Measurements from ENCODE around the gene RHBDF1.

The RHBDF1 gene

GRCh38 chr16:63466-63865 lies 9.0 kb downstream of the RHBDF1 start:
- no peaks in the 10 kb centered on the region for H4K20me1 ChIP-seq (ENCODE audit: insufficient read depth, low read length)
- H3K4me2 ChIP-seq (ENCODE audit: low read depth, low read length): no peak overlapping the region
- H3K9ac ChIP-seq (ENCODE audit: low read length): no peak overlapping the region

GRCh38 chr16:62968-63391 lies 9.5 kb downstream of the RHBDF1 start:
- no peaks in the 10 kb centered on the region for H3K36me3 ChIP-seq (replicated peaks; ENCODE audit: insufficient read depth, low read length)
- TF ChIP-seq EZH2 (optimal IDR thresholded peaks at IDR 0.05; ENCODE audit: low read depth, low read length): no peak

More at GRCh38 chr16:63466-63865, 9.0 kb downstream of the RHBDF1 start:
- no peaks in the 10 kb centered on the region for H3K9me3 ChIP-seq (replicated peaks; ENCODE audit: insufficient read depth, low read length)
- no peak overlapping the region for H3K4me3 ChIP-seq (ENCODE audit: low read length)
- H3K27ac ChIP-seq (ENCODE audit: low read length): no peak overlapping the region
- H3K79me2 ChIP-seq (ENCODE audit: low read length): no peaks in the 10 kb centered on the region
- no peaks in the 10 kb centered on the region for H3K9me2 ChIP-seq (replicated peaks; ENCODE audit: insufficient read depth, low read length)
- H3F3A ChIP-seq (ENCODE audit: insufficient read depth, low read length): no peaks in the 10 kb centered on the region
- TF ChIP-seq EZH2 (optimal IDR thresholded peaks at IDR 0.05; ENCODE audit: low read depth, low read length) (no peak), EZH2phosphoT487 (IDR thresholded peaks at IDR 0.05; ENCODE audit: low read length) (no peak), CTCF (IDR thresholded peaks at IDR 0.05; ENCODE audit: low read length) (no peak)
- H2AFZ ChIP-seq (ENCODE audit: low read length): no peak overlapping the region
- no peak for DNase-seq
- no peaks in the 10 kb centered on the region for H3K36me3 ChIP-seq (replicated peaks; ENCODE audit: insufficient read depth, low read length)
- no peaks in the 10 kb centered on the region for H3K27me3 ChIP-seq (replicated peaks; ENCODE audit: insufficient read depth, low read length)
- H3K4me1 ChIP-seq (ENCODE audit: low read length): no peaks in the 10 kb centered on the region

GRCh38 chr16:62283-62967 lies 10.0 kb downstream of the RHBDF1 start:
- H2AFZ ChIP-seq (ENCODE audit: low read length): no peak overlapping the region
- no peaks in the 10 kb centered on the region for H3K27me3 ChIP-seq (replicated peaks; ENCODE audit: insufficient read depth, low read length)
- H3K9me3 ChIP-seq (replicated peaks; ENCODE audit: insufficient read depth, low read length): no peaks in the 10 kb centered on the region
- no peaks in the 10 kb centered on the region for H3K4me1 ChIP-seq (ENCODE audit: low read length)
- no peak for TF ChIP-seq CTCF (IDR thresholded peaks at IDR 0.05; ENCODE audit: low read length)
- no peak for TF ChIP-seq EZH2phosphoT487 (IDR thresholded peaks at IDR 0.05; ENCODE audit: low read length)
- no peak for TF ChIP-seq EZH2 (optimal IDR thresholded peaks at IDR 0.05; ENCODE audit: low read depth, low read length)
- H3K4me2 ChIP-seq (ENCODE audit: low read depth, low read length): no peak overlapping the region
- no peak overlapping the region for H3K27ac ChIP-seq (ENCODE audit: low read length)
- H3K79me2 ChIP-seq (ENCODE audit: low read length): no peaks in the 10 kb centered on the region
- DNase-seq: no peak
- H3K4me3 ChIP-seq (ENCODE audit: low read length): no peak overlapping the region
- no peaks in the 10 kb centered on the region for H4K20me1 ChIP-seq (ENCODE audit: insufficient read depth, low read length)
- H3K9me2 ChIP-seq (replicated peaks; ENCODE audit: insufficient read depth, low read length): no peaks in the 10 kb centered on the region
- no peaks in the 10 kb centered on the region for H3F3A ChIP-seq (ENCODE audit: insufficient read depth, low read length)
- no peaks in the 10 kb centered on the region for H3K36me3 ChIP-seq (replicated peaks; ENCODE audit: insufficient read depth, low read length)
- no peak overlapping the region for H3K9ac ChIP-seq (ENCODE audit: low read length)

More at GRCh38 chr16:62968-63391, 9.5 kb downstream of the RHBDF1 start:
- Histone ChIP-seq H3K9me3 (replicated peaks; ENCODE audit: insufficient read depth, low read length) (no peaks in the 10 kb centered on the region), H3K9ac (ENCODE audit: low read length) (no peak overlapping the region), H3K27me3 (replicated peaks; ENCODE audit: insufficient read depth, low read length) (no peaks in the 10 kb centered on the region), H3K79me2 (ENCODE audit: low read length) (no peaks in the 10 kb centered on the region), H4K20me1 (ENCODE audit: insufficient read depth, low read length) (no peaks in the 10 kb centered on the region), H3F3A (ENCODE audit: insufficient read depth, low read length) (no peaks in the 10 kb centered on the region), H3K4me1 (ENCODE audit: low read length) (no peaks in the 10 kb centered on the region), H3K27ac (ENCODE audit: low read length) (no peak overlapping the region), H3K4me2 (ENCODE audit: low read depth, low read length) (no peak overlapping the region), H3K9me2 (replicated peaks; ENCODE audit: insufficient read depth, low read length) (no peaks in the 10 kb centered on the region), H2AFZ (ENCODE audit: low read length) (no peak overlapping the region), H3K4me3 (ENCODE audit: low read length) (no peak overlapping the region)
- DNase-seq: no peak

- Histone ChIP-seq H4K20me1 (ENCODE audit: insufficient read depth, low read length) (no peaks in the 10 kb centered on the region), H3K36me3 (replicated peaks; ENCODE audit: insufficient read depth, low read length) (0 out of 2 replicates have a peak, but pooled peaks cover 3% of the 10 kb centered on the region), H3K9me3 (replicated peaks; ENCODE audit: insufficient read depth, low read length) (no peaks in the 10 kb centered on the region), H3K27me3 (replicated peaks; ENCODE audit: insufficient read depth, low read length) (no peaks in the 10 kb centered on the region), H3K27ac (ENCODE audit: low read length) (no peak overlapping the region), H3F3A (ENCODE audit: insufficient read depth, low read length) (no peaks in the 10 kb centered on the region), H3K9me2 (replicated peaks; ENCODE audit: insufficient read depth, low read length) (no peaks in the 10 kb centered on the region), H3K79me2 (ENCODE audit: low read length) (no peaks in the 10 kb centered on the region), H3K9ac (ENCODE audit: low read length) (no peak overlapping the region), H2AFZ (ENCODE audit: low read length) (no peak overlapping the region), H3K4me1 (ENCODE audit: low read length) (no peaks in the 10 kb centered on the region), H3K4me2 (ENCODE audit: low read depth, low read length) (no peak overlapping the region), H3K4me3 (ENCODE audit: low read length) (no peak overlapping the region)
- no peak for TF ChIP-seq CTCF (IDR thresholded peaks at IDR 0.05; ENCODE audit: low read length)
- no peak for TF ChIP-seq EZH2phosphoT487 (IDR thresholded peaks at IDR 0.05; ENCODE audit: low read length)
- no peak for TF ChIP-seq EZH2 (optimal IDR thresholded peaks at IDR 0.05; ENCODE audit: low read depth, low read length)
- DNase-seq: no peak
Measured at GRCh38 chr16:61879-62281, 10.6 kb downstream of the RHBDF1 start.
